IMR-90 (cell line): ENCODE measurements around the gene TBPL1. TPM values are rescaled to one million over a fixed set of nuclear protein-coding genes. Genes with fewer than 3 reads are reported as not detected.

Experiments used
- ATAC-seq: fragments of 200-7000 bp; cut with Tn5 transposase; 2 replicates; pipeline ENCODE4 v1.9.1; 2020; ENCODE audit warnings: low read depth, mild to moderate bottlenecking, moderate library complexity
- BruUV-seq: library from RNA; stranded (reverse); fragments of 400-500 nt; replicated peaks from 2 replicates; lab custom pipeline; 2021; lab: Mats Ljungman, UMichigan
- CTCF ChIA-PET: fragments of 300-600 bp; formaldehyde crosslinking; extraction: SDS; loops from one replicate; lab custom pipeline; 2021; ENCODE audit warnings: antibody characterized with exemption; lab: Yijun Ruan, JAX
- POLR2A ChIA-PET: fragments of 300-600 bp; sonication (Branson Sonifier 250); formaldehyde crosslinking; loops from one replicate; lab custom pipeline; 2022; ENCODE audit warnings: antibody characterized with exemption; ENCODE audit not compliant: unreplicated experiment; lab: Charles Lee
- DNase-seq: peaks from one replicate; pipeline ENCODE4 v3.0.0; 2013
- H2AFZ ChIP-seq: replicated peaks from 2 replicates; pipeline ENCODE3; 2013; ENCODE audit warnings: low read length, mild to moderate bottlenecking; ENCODE audit not compliant: poor library complexity
- H2AK5ac ChIP-seq: 2 replicates; pipeline ENCODE4 v1.6.1; 2013; ENCODE audit warnings: low read depth, low read length, inconsistent platforms
- H2AK9ac ChIP-seq: replicated peaks from 2 replicates; pipeline ENCODE3; 2013; ENCODE audit warnings: mild to moderate bottlenecking, low read depth, low read length, moderate library complexity; ENCODE audit not compliant: poor library complexity
- H2BK120ac ChIP-seq: 2 replicates; pipeline ENCODE4 v1.6.1; 2013; ENCODE audit warnings: low read depth, low read length, inconsistent platforms
- H2BK15ac ChIP-seq: 3 replicates; pipeline ENCODE4 v1.6.1; 2013; ENCODE audit warnings: low read depth, low read length, inconsistent platforms
- H2BK20ac ChIP-seq: 2 replicates; pipeline ENCODE4 v1.6.1; 2013; ENCODE audit warnings: low read depth, mild to moderate bottlenecking, inconsistent platforms, low read length, moderate library complexity
- H2BK5ac ChIP-seq: 2 replicates; pipeline ENCODE4 v1.6.1; 2013; ENCODE audit warnings: mild to moderate bottlenecking, low read depth, low read length, inconsistent platforms; ENCODE audit not compliant: poor library complexity, severe bottlenecking
- H3K14ac ChIP-seq: replicated peaks from 2 replicates; pipeline ENCODE4 v1.6.1; 2013; ENCODE audit warnings: low read depth, low read length, inconsistent platforms
- H3K18ac ChIP-seq: 2 replicates; pipeline ENCODE4 v1.6.1; 2013; ENCODE audit warnings: low read depth, low read length, control low read depth
- H3K23ac ChIP-seq: 2 replicates; pipeline ENCODE4 v1.6.1; 2013; ENCODE audit warnings: low read depth, low read length, inconsistent platforms
- H3K27ac ChIP-seq: 2 replicates; pipeline ENCODE4 v1.5.1; 2013; ENCODE audit warnings: mild to moderate bottlenecking, control low read depth, low read length; ENCODE audit not compliant: insufficient read depth
- H3K27me3 ChIP-seq: 2 replicates; pipeline ENCODE4 v1.6.1; 2013; ENCODE audit warnings: low read length; ENCODE audit not compliant: control insufficient read depth, insufficient read depth
- H3K36me3 ChIP-seq: 2 replicates; pipeline ENCODE4 v1.6.1; 2013; ENCODE audit warnings: low read length, mixed read lengths; ENCODE audit not compliant: control insufficient read depth, insufficient read depth
- H3K4ac ChIP-seq: 2 replicates; pipeline ENCODE4 v1.6.1; 2013; ENCODE audit warnings: low read depth, low read length, inconsistent platforms
- H3K4me1 ChIP-seq: 2 replicates; pipeline ENCODE4 v1.6.1; 2013; ENCODE audit warnings: low read length, mixed read lengths; ENCODE audit not compliant: control insufficient read depth, insufficient read depth
- H3K4me2 ChIP-seq: 2 replicates; pipeline ENCODE4 v1.6.1; 2013; ENCODE audit warnings: low read depth, mild to moderate bottlenecking, control low read depth, low read length, moderate library complexity
- H3K4me3 ChIP-seq: 2 replicates; pipeline ENCODE4 v1.5.1; 2013; ENCODE audit warnings: low read depth, mild to moderate bottlenecking, control low read depth, low read length, moderate library complexity; ENCODE audit not compliant: insufficient read depth
- H3K56ac ChIP-seq: 2 replicates; pipeline ENCODE4 v1.6.1; 2013; ENCODE audit warnings: low read length, inconsistent platforms; ENCODE audit not compliant: insufficient read depth; ENCODE audit errors: extremely low read depth
- H3K79me1 ChIP-seq, 2 experiments: 2 replicates each; pipeline ENCODE4 v1.6.1; 2013; ENCODE audit warnings: low read length in 2 of 2, inconsistent platforms in 1 of 2, low read depth in 1 of 2
- H3K9ac ChIP-seq: 2 replicates; pipeline ENCODE4 v1.6.1; 2013; ENCODE audit warnings: low read depth, low read length, control low read depth
- H3K9me1 ChIP-seq: 2 replicates; pipeline ENCODE4 v1.6.1; 2013; ENCODE audit warnings: low read length, inconsistent platforms; ENCODE audit not compliant: insufficient read depth
- H3K9me3 ChIP-seq: 2 replicates; pipeline ENCODE4 v1.6.1; 2013; ENCODE audit warnings: low read length; ENCODE audit not compliant: control insufficient read depth, insufficient read depth
- H4K20me1 ChIP-seq: 2 replicates; pipeline ENCODE4 v1.6.1; 2013; ENCODE audit warnings: low read length, inconsistent platforms; ENCODE audit not compliant: insufficient read depth
- H4K5ac ChIP-seq: 2 replicates; pipeline ENCODE4 v1.6.1; 2013; ENCODE audit warnings: mild to moderate bottlenecking, low read depth, low read length, control low read depth
- H4K8ac ChIP-seq, 2 experiments: 2 replicates each; pipeline ENCODE4 v1.6.1; 2013; ENCODE audit warnings: low read depth in 2 of 2, low read length in 2 of 2, control low read depth in 1 of 2, inconsistent platforms in 1 of 2
- H4K91ac ChIP-seq: 2 replicates; pipeline ENCODE4 v1.6.1; 2013; ENCODE audit warnings: low read depth, low read length, inconsistent platforms; ENCODE audit not compliant: insufficient read depth
- BHLHE40 ChIP-seq: fragments of 150-350 bp; IDR thresholded peaks from 2 replicates; pipeline ENCODE4 v1.6.1; 2016; ENCODE audit warnings: mild to moderate bottlenecking, low read depth, low read length
- CEBPB ChIP-seq: IDR thresholded peaks from 2 replicates; pipeline ENCODE4 v1.6.1; 2012; ENCODE audit warnings: low read depth, low read length, improper control_type of control experiment
- CHD1 ChIP-seq: IDR thresholded peaks from 2 replicates; pipeline ENCODE4 v1.6.1; 2012; ENCODE audit warnings: low read depth, low read length, improper control_type of control experiment
- CTCF ChIP-seq: conservative IDR thresholded peaks from 2 replicates; pipeline ENCODE4 v1.5.1; 2012; ENCODE audit warnings: mild to moderate bottlenecking, low read depth, low read length, improper control_type of control experiment
- ELK1 ChIP-seq: fragments of 150-350 bp; IDR thresholded peaks from 2 replicates; pipeline ENCODE4 v1.6.1; 2016; ENCODE audit warnings: low read depth, mild to moderate bottlenecking, low read length, moderate library complexity, borderline replicate concordance
- FOS ChIP-seq: fragments of 150-350 bp; IDR thresholded peaks from 2 replicates; pipeline ENCODE4 v1.6.1; 2016; ENCODE audit warnings: low read depth, low read length
- MAZ ChIP-seq: IDR thresholded peaks from 2 replicates; pipeline ENCODE4 v1.6.1; 2012; ENCODE audit warnings: low read depth, mild to moderate bottlenecking, low read length, improper control_type of control experiment, moderate library complexity, borderline replicate concordance
- NFE2L2 ChIP-seq: fragments of 150-350 bp; IDR thresholded peaks from 2 replicates; pipeline ENCODE4 v1.6.1; 2016; ENCODE audit warnings: low read depth, mild to moderate bottlenecking, low read length
- RAD21 ChIP-seq: IDR thresholded peaks from 2 replicates; pipeline ENCODE4 v1.6.1; 2012; ENCODE audit warnings: low read length, improper control_type of control experiment
- RCOR1 ChIP-seq: IDR thresholded peaks from 2 replicates; pipeline ENCODE4 v1.6.1; 2012; ENCODE audit warnings: mild to moderate bottlenecking, low read length, improper control_type of control experiment; ENCODE audit not compliant: insufficient replicate concordance
- RFX5 ChIP-seq: IDR thresholded peaks from 2 replicates; pipeline ENCODE4 v1.8.0; 2012; ENCODE audit warnings: low read depth, mild to moderate bottlenecking, low read length, moderate library complexity
- USF2 ChIP-seq: fragments of 150-350 bp; IDR thresholded peaks from 2 replicates; pipeline ENCODE4 v1.6.1; 2017; ENCODE audit warnings: mild to moderate bottlenecking, antibody characterized with exemption, low read length, low read depth
- WGBS, 2 experiments: methylation state at CpG; one replicate each; pipeline versions ENCODE4 v1.1.5 to v1.1.7; 2013; ENCODE audit warnings: missing lambda C conversion rate in 2 of 2; ENCODE audit not compliant: insufficient read length in 1 of 2; ENCODE audit errors: extremely low coverage in 2 of 2; 5-methylcytosine and 5-hydroxymethylcytosine counted together
- dilution Hi-C: fragments of 300-500 bp; cut with HindIII; formaldehyde crosslinking; loops from one replicate; pipeline ENCODE4 v1.14.3; 2018; ENCODE audit warnings: low sequenced_read_pairs; ENCODE audit not compliant: unreplicated experiment
- in situ Hi-C: fragments of 300-500 bp; cut with MboI; formaldehyde crosslinking; loops from 3 replicates; pipeline ENCODE4 v1.14.3; 2019; ENCODE audit warnings: low sequenced_read_pairs, inconsistent platforms, mixed read lengths
- intact Hi-C: fragments of 100-400 bp; cut with micrococcal nuclease; formaldehyde crosslinking; loops from 2 replicates; pipeline ENCODE4 v1.10.0; 2022
- polyA plus RNA-seq, 3 experiments: library from polyadenylated mRNA; depleted of rRNA; stranded (reverse); fragments of >200 nt; gene quantifications; 2 replicates each; pipeline ENCODE4 v1.2.3, GENCODE V29; 2012; ENCODE audit warnings: low replicate concordance in 1 of 3
- total RNA-seq: library from RNA; depleted of rRNA; stranded (reverse); fragments of >200 nt; gene quantifications from 2 replicates; pipeline ENCODE4 v1.2.3, GENCODE V29; 2012

The TBPL1 gene
- total and polyA plus RNA-seq, 2 of the 4 experiments (the other 2 are of a cell fraction): 25.6 to 32.5 TPM

- H2BK15ac ChIP-seq: no peak overlapping the region
- H3K23ac ChIP-seq: no peak overlapping the region
- ATAC-seq: no peak
- no CpG with 5 or more reads among the region's 3 CpGs for WGBS, 2 experiments
- no peak overlapping the region for H3K4me3 ChIP-seq
- no peak overlapping the region for H3K56ac ChIP-seq
- no peak overlapping the region for H3K9ac ChIP-seq
- H3K9me3 ChIP-seq: no peaks in the 10 kb centered on the region
- intact Hi-C loops (no loop called here), in situ Hi-C loops (no loop called here), dilution Hi-C loops (no loop called here)
- ChIA-PET POLR2A (no interaction called here), CTCF (interaction anchor here (0.5 kb wide), 1 partner anchor 489 kb away, joined by 4 read pairs; no protein-coding TSS in a partner anchor)
- H2AK5ac ChIP-seq: no peak overlapping the region
- H3K4ac ChIP-seq: no peak overlapping the region
- H3K14ac ChIP-seq: no peak overlapping the region
- no peak overlapping the region for H2BK20ac ChIP-seq
- H2BK5ac ChIP-seq: no peak overlapping the region
- peaks cover 51% of the 10 kb centered on the region; the same call in 1 of the 2 replicates for H4K20me1 ChIP-seq
- H3K18ac ChIP-seq: no peak overlapping the region
- H4K5ac ChIP-seq: no peak overlapping the region
- H2BK120ac ChIP-seq: no peak overlapping the region
- DNase-seq: no peak
- no peaks in the 10 kb centered on the region for H3K36me3 ChIP-seq
- no peak overlapping the region for H4K91ac ChIP-seq
- no peak overlapping the region for H2AFZ ChIP-seq
- H3K27ac ChIP-seq: no peak overlapping the region
- BruUV-seq: no TSS peak
- H2AK9ac ChIP-seq: no peak overlapping the region
- TF ChIP-seq FOS (no peak), CTCF (no peak), BHLHE40 (no peak), USF2 (no peak), MAZ (no peak), ELK1 (no peak), CEBPB (no peak), NFE2L2 (no peak), RCOR1 (no peak), CHD1 (no peak), RFX5 (no peak), RAD21 (no peak)
- no peak overlapping the region for H4K8ac ChIP-seq
- H3K27me3 ChIP-seq: no peaks in the 10 kb centered on the region
- no peak overlapping the region; the same call in 1 of the 2 replicates for H3K4me2 ChIP-seq
- peaks cover 4% of the 10 kb centered on the region for H3K9me1 ChIP-seq
- H3K79me1 ChIP-seq: peaks cover 40 to 85% of the 10 kb centered on the region in 2 experiments
- H3K4me1 ChIP-seq: peaks cover 6% of the 10 kb centered on the region
Measured at GRCh38 chr6:133958791-133959190, 5.8 kb downstream of the TBPL1 start.
